ENCODE data around the gene CYB561D1.

CYB561D1 gene

GRCh38 chr1:109546311-109547109, 52.6 kb downstream of the CYB561D1 start:
- Histone ChIP-seq H3K79me2 (ENCODE audit: insufficient read depth, low read length) (peaks cover 28% of the 10 kb centered on the region), H3K27ac (ENCODE audit: low read depth, low read length, poor library complexity, severe bottlenecking) (peak overlapping the region; percentile 87), H3K4me2 (ENCODE audit: low read length) (peak overlapping the region; percentile 96), H2AFZ (ENCODE audit: low read length) (peak overlapping the region; percentile 82; the same call in 1 of the 2 replicates), H3K27me3 (ENCODE audit: insufficient read depth, low read length) (no peaks in the 10 kb centered on the region; the same call in 1 of the 2 replicates), H3K9ac (ENCODE audit: low read length) (peak overlapping the region; percentile 90), H3K9me2 (ENCODE audit: low read depth, low read length) (no peaks in the 10 kb centered on the region), H3K36me3 (ENCODE audit: insufficient read depth, low read length) (no peaks in the 10 kb centered on the region), H3K4me3 (ENCODE audit: low read depth, low read length, poor library complexity, severe bottlenecking) (peak overlapping the region; percentile 93), H3K9me3 (ENCODE audit: low read length) (no peaks in the 10 kb centered on the region), H3F3A (ENCODE audit: insufficient read depth, low read length) (no peaks in the 10 kb centered on the region), H3K4me1 (ENCODE audit: insufficient read depth, low read length, severe bottlenecking) (peaks cover 31% of the 10 kb centered on the region), H4K20me1 (ENCODE audit: insufficient read depth, low read length) (no peaks in the 10 kb centered on the region)
- TF ChIP-seq, protein P1, sequence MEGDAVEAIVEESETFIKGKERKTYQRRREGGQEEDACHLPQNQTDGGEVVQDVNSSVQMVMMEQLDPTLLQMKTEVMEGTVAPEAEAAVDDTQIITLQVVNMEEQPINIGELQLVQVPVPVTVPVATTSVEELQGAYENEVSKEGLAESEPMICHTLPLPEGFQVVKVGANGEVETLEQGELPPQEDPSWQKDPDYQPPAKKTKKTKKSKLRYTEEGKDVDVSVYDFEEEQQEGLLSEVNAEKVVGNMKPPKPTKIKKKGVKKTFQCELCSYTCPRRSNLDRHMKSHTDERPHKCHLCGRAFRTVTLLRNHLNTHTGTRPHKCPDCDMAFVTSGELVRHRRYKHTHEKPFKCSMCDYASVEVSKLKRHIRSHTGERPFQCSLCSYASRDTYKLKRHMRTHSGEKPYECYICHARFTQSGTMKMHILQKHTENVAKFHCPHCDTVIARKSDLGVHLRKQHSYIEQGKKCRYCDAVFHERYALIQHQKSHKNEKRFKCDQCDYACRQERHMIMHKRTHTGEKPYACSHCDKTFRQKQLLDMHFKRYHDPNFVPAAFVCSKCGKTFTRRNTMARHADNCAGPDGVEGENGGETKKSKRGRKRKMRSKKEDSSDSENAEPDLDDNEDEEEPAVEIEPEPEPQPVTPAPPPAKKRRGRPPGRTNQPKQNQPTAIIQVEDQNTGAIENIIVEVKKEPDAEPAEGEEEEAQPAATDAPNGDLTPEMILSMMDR (IDR thresholded peaks at IDR 0.05; ENCODE audit: low read length), result peak; percentile 91
- no peak for TF ChIP-seq EZH2 (IDR thresholded peaks at IDR 0.05; ENCODE audit: borderline replicate concordance, low read length)

- TF ChIP-seq EZH2 (IDR thresholded peaks at IDR 0.05; ENCODE audit: borderline replicate concordance, low read length), result no peak
- TF ChIP-seq, protein P1 (IDR thresholded peaks at IDR 0.05; ENCODE audit: low read length), result no peak
- Histone ChIP-seq H3K27ac (ENCODE audit: low read depth, low read length, poor library complexity, severe bottlenecking) (peak overlapping the region; percentile 87), H3K79me2 (ENCODE audit: insufficient read depth, low read length) (peaks cover 39% of the 10 kb centered on the region), H3K9me3 (ENCODE audit: low read length) (no peaks in the 10 kb centered on the region), H3K4me1 (ENCODE audit: insufficient read depth, low read length, severe bottlenecking) (peaks cover 31% of the 10 kb centered on the region), H3K9ac (ENCODE audit: low read length) (peak overlapping the region; percentile 90), H3K36me3 (ENCODE audit: insufficient read depth, low read length) (no peaks in the 10 kb centered on the region), H3K4me3 (ENCODE audit: low read depth, low read length, poor library complexity, severe bottlenecking) (peak overlapping the region; percentile 93), H3F3A (ENCODE audit: insufficient read depth, low read length) (no peaks in the 10 kb centered on the region), H3K4me2 (ENCODE audit: low read length) (peak overlapping the region; percentile 96), H3K27me3 (ENCODE audit: insufficient read depth, low read length) (no peaks in the 10 kb centered on the region; the same call in 1 of the 2 replicates), H2AFZ (ENCODE audit: low read length) (no peak overlapping the region), H3K9me2 (ENCODE audit: low read depth, low read length) (no peaks in the 10 kb centered on the region), H4K20me1 (ENCODE audit: insufficient read depth, low read length) (no peaks in the 10 kb centered on the region)
Observed at GRCh38 chr1:109547463-109548320, 53.8 kb downstream of the CYB561D1 start.

DNA sequence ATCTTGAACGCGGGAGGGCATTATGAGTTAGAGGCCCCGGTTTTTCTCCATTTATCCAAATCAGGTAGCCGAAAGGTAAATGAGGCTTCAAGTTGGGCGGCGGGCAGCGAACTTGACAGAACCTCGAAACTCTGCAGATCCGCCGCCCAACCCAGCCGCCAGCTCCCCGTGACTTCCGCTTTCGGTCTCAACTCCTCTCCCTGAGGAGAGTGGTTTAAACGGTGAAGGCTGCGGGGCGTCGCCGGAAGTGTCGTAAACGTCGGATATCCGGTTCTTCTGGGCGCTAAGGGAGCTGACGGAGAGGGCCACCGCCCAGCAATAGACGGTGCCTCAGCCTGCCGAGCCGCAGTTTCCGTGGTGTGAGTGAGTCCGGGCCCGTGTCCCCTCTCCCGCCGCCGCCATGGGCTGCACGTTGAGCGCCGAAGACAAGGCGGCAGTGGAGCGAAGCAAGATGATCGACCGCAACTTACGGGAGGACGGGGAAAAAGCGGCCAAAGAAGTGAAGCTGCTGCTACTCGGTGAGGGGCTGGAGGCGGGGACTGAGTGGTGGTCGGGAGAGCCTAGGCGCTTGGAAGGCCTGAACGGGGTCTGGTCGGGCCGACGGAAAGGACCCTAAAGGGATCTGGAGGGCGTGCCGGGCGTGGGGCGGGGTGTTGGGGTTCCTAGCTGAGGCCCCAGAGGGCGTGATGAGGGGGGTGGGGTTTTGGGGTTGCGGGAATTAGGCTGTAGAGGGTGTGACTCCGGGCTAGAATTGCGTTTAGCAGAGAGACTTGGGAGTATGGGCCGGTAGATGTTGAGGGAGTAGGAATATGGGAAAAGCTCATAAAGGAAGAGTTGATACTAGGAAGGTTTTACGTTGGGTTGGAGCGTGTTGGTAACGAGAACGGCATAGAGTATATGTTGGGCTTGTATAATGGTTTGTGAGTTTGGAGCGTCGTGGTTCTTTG, 54.7 kb downstream of the CYB561D1 start, which contains the start of gene GNAI3:
GNAI3 (plus strand) TSS at position 295 of the 947 bp plus-strand sequence; CDS start at position 401, 106 bp downstream.
- Histone ChIP-seq H3F3A (ENCODE audit: insufficient read depth, low read length) (no peaks in the 10 kb centered on the region), H3K4me1 (ENCODE audit: insufficient read depth, low read length, severe bottlenecking) (peaks cover 31% of the 10 kb centered on the region), H4K20me1 (ENCODE audit: insufficient read depth, low read length) (no peaks in the 10 kb centered on the region), H2AFZ (ENCODE audit: low read length) (no peak within 1 kb of the TSS), H3K36me3 (ENCODE audit: insufficient read depth, low read length) (no peaks in the 10 kb centered on the region), H3K27me3 (ENCODE audit: insufficient read depth, low read length) (no peaks in the 10 kb centered on the region), H3K9ac (ENCODE audit: low read length) (peak within 1 kb of the TSS; percentile 90), H3K79me2 (ENCODE audit: insufficient read depth, low read length) (peaks cover 48% of the 10 kb centered on the region), H3K4me2 (ENCODE audit: low read length) (peak within 1 kb of the TSS; percentile 96), H3K4me3 (ENCODE audit: low read depth, low read length, poor library complexity, severe bottlenecking) (peak within 1 kb of the TSS; percentile 93), H3K9me3 (ENCODE audit: low read length) (no peaks in the 10 kb centered on the region), H3K27ac (ENCODE audit: low read depth, low read length, poor library complexity, severe bottlenecking) (peak within 1 kb of the TSS; percentile 87), H3K9me2 (ENCODE audit: low read depth, low read length) (no peaks in the 10 kb centered on the region)
- TF ChIP-seq, protein P1 (IDR thresholded peaks at IDR 0.05; ENCODE audit: low read length), result no peak
- TF ChIP-seq EZH2 (IDR thresholded peaks at IDR 0.05; ENCODE audit: borderline replicate concordance, low read length), result no peak
